NCI-H1694 treated with DMSO at 0.1 percent for 48 hours (cell line): ENCODE measurements around the gene PLAC8L1.

ENCODE experiments used
- DNase-seq: peaks from one replicate; lab custom pipeline; 2025; lab: John Stamatoyannopoulos, UW

Gene PLAC8L1

DNA sequence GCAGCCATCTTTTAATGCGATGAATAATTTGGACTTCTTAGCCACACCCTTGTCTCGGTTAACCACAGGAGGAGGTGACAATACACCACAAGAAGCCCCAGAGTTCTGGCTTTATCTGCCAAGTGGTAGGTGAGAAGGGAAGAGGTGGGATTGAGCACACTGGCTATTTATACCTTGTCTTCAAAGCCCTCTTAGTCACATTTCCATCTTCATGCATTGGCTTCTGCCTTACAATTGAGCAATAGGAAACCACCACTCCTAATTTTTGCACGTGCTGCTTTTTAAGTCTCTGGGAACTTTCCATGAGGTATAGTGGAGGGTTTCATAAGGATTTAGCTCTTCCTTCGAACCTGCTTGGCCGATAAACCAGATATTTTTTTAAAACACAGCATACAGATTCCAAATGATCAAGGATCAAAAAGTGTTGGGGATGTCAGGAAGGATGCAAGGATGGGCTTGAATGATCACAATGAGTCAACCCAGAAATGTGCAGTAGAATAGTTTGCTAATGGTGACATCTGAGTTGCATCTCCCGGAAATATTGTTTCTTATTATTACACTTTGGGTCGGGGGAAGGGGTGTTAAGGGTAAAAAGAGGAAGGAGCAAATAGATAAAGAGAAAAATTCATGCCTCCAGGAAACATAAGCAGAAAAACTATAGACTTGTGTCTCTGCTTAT, 25.5 kb downstream of the PLAC8L1 start:
- DNase-seq, result no peak

DNA sequence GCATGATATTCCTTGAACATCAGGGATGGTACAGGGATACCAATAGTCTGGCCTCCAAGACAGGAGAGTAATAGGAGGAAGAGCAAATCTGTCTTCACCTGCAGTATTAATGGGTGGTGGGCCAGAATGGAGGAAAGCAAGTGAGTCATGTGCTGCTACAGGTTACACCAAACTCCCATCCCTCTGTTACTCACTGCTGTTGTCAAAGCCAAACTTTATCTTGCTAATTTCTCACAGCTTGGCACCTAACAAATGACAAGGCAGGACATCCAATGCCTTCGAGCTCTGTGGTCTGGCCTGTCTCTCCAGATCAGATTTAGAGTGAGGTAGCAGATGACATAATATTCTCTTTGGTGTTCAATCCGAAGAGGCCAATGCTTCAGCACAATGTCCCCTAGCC, 26.8 kb downstream of the PLAC8L1 start:
- no peak for DNase-seq

DNA sequence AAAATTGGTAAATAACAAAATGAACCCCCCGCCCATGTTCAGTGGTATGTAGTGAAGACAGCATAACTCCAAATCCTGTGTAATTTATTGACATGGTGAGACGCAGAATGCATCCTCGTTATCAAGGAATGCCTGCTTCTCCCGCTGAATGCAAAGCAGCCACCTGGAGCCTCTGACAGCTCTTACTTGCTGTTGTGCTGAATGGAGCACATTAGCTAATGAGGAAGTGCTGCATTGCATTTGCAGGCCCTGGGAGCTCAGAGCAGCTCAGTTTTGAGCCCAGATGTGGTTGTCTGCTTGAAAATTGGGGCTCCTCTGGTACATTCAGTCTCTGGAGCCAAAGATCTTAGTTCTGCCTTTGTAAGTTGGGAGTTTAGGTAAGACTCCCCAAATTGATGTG, 28.9 kb downstream of the PLAC8L1 start:
- DNase-seq, result no peak

DNA sequence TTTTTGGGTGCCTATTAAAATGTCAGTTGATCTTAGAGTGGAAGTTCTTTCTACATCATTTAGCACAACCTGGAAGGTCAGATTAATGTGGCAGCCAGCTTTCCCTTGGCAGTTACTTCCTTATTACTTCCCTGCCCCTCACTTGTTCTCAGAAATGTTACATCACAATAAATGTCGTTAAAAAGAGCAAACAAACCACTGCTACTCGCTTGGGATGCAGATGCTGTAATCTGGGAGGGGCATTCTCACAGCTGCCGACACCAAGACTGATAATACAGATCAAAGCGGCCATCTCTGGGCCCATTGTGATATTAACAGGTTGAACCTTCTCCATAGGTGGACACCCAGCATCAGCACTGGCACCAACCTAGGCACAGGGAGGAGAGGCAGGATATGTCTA, 29.3 kb downstream of the PLAC8L1 start:
- no peak for DNase-seq

DNA sequence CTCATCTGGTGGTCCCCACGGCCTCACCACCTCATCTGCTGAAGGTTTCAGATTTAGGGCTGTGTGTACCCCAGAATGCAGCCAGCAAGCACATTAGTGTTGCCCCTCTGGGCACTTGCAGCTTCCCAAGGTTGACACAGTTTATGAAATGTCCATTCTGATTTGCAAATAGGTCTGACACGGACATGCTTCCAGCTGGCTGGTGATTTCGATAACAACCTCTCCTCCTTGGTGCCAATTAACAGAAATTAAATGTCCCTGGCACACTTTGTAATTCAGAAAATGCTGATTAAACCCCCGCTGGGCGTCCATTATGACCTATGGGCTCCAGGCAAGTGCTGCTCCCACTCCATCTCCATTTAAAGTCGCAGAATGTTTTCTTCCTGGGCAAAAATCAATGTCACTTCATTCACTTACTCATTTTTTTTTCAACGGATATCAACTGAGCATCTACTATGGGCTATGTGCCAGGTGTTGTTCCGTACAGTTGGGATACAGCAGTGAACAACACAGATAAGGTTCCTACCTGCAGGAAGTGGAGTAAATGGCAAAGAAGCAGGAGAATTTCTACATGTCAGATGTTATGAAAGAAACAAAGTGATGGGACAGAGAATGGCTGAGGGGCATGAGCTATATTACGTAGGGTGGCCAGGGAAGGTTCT, 32.0 kb downstream of the PLAC8L1 start:
- no peak for DNase-seq

DNA sequence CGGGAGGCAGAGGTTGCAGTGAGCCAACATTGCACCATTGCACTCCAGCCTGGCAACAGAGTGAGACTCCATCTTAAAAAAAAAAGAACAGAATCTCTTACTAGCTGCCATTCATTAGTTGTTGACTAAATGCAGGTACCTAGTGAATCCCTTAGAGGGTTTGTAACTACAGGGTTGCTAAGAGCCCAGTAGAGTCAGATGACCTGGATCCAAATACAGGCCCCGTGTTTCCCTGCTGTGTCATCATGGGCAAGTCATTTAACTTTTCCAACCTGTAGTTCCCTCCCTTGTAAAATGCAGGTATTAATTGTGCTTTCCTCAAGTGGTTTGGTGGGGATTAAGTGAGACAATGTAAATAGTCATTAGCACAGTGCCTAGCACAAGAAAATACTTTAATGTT, 32.8 kb downstream of the PLAC8L1 start:
- DNase-seq, result no peak

DNA sequence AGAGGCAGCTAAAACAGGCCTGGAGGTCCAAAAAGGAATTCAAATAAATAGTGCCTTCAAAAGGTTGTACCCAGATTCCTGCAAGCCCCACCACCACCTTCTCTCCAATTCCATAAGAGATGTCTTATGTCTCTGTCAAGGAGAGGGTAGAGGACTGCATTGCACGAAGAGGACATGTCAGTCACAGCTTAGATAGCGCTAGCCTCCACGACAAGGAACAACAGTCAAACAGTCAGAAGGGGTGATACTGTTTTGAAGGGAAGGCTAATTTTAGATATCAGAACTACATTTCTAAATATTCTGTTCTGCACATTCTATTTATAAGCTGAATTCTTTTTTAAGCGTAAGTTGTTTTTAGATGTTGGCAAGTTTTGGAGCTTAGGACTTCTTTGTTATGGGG, 34.2 kb downstream of the PLAC8L1 start:
- DNase-seq, result no peak

DNA sequence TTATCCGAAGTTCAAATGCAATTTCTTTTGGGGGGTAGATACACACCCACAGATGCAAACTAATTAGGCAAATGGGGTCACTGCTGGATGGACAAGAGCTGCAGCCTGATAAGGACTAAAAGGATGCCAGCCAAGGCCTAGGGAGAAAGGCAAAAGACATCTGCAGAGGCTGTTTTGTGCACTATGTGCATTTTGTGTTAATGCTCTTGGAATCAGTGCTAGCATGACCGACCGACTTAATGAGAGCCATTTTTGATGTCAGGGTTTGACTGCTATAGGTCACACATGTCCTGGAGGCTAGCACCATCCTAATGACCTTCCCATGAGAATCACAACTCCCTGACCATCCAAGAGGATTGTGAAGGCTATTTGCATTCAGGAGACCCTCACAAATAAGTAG, 34.6 kb downstream of the PLAC8L1 start:
- no peak for DNase-seq

DNA sequence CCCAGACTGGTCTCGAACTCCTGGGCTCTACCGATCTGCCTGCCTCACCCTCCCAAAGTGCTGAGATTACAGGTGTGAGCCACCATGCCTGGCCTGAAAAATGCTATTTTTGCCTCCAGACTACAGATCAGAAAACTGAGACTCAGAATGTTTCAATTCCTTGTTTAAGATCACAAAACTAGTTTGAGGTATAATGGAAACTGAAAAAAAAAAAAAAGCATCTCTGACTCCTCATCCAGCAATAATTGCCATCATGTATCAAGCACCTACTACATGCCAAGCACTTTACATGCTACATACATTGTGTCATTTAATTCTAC, 35.6 kb downstream of the PLAC8L1 start:
- DNase-seq, result no peak

DNA sequence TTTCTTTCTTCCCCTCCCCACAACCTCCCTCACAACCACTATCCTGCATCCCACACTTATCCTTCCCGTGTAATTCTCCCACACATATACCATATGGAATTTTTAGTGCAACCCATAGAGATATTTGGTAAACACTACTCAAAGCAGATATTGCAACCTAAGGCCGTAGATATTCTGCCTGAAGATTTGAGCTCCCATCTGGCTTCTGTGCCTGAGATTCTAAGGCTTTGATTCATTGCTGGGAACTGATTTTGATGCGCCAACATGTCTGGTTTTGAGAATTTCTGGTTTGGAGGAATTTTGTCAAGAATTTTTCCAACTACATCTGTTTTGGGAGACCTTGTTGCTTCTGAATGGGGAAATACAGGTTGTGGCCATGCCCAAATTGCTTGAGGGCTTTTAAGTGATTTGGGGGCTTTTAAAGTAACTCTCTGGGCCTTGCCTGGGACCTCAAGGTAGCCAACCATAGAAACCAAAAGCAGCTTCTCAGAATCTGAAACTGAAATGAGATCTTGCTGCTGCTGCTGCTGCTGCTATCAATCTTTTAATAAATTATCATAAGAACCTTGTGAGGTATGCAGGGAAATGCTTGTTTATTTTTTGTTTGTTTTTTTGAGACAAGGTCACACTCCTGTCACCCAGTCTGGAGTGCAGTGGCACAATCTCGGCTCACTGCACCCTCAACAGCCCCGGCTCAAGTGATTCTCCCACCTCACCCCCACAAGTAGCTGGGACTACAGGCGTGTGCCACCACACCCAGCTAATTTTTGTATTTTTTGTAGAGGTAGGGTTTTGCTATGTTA, 36.2 kb downstream of the PLAC8L1 start:
- DNase-seq, result no peak

DNA sequence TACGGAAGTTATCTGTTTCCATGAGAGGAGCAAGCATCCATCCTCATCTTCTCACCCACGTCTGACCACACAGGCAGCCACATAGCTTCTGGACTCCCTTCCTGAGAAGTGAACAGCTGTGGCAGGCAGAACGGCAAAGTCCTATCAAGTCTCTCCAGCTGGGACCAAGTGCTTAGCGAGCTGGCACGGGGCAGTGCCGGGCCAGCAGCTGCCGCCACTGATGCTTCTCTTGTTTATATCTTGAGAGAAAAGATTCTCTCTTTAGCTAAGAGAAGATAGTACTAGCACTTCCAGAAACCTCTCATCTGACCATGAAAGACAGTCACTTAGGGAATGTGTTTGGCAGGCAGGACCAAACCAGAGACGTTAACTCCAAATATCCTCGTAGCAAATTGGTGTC, 37.2 kb downstream of the PLAC8L1 start:
- DNase-seq, result no peak

DNA sequence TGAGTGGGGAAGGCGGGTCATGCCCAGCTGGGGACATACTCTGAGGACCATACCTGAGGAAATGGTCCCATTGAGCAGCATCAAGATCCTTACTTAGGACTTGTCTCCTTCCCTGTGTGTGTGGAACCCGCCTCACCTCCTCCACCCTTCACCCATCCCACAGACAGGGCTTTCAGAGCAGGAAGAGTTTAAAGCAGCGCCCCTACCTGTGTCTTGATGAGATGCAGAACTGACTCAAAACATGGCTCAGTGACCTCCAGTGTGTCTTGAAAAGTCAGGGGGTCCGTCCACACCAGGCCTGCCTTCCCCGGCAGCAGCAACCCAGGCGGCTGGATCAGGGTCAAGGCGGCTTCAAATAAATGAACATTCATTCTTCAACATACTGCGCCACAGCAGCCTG, 38.4 kb downstream of the PLAC8L1 start:
- DNase-seq, result no peak

DNA sequence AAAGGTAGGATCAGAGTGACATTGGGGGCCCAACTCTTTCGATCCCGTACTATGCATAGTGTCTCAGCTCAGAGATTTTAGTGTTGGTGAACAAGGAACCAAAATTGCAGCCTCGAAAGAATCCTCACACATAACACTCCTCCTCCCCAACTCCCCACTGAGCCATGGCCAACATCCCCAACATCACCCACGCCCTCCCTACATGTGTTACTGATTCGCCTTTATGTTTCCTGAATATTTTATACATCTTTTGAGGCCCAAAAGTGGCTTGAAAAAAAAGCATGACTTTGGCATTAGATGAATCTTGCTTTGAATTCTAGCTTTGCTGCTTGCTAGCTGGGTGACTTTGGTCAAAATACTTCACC, 45.2 kb downstream of the PLAC8L1 start:
- no peak for DNase-seq

DNA sequence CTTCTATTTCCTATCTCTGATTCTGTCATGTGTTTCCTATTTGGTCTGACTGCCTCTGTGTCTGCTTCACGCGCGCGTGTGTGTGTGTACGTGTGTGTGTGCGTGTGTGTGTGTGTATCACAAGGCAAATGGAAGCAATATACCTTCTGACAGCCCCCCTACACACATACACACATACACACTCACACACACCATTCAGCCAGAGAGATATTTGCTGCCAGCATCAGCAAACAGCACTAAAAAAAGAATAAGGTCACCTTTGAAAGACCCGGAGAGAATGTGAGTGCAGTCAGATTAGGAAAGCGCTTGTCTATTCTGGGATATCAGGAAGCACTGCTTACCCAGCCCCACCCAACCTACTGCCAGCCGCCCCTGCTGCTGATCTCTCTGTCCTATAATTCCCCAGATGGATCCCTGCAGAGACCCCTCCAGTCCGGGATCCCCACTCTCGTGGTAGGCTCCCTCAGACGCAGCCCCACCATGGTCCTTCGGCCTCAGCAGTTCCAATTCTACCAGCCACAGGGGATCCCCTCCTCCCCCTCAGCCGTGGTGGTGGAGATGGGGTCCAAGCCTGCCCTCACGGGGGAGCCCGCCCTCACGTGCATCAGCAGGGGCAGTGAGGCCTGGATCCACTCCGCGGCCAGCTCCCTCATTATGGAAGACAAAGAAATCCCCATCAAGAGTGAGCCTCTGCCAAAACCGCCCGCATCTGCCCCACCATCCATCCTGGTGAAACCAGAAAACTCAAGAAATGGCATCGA, 45.7 kb downstream of the PLAC8L1 start:
- DNase-seq, result no peak

DNA sequence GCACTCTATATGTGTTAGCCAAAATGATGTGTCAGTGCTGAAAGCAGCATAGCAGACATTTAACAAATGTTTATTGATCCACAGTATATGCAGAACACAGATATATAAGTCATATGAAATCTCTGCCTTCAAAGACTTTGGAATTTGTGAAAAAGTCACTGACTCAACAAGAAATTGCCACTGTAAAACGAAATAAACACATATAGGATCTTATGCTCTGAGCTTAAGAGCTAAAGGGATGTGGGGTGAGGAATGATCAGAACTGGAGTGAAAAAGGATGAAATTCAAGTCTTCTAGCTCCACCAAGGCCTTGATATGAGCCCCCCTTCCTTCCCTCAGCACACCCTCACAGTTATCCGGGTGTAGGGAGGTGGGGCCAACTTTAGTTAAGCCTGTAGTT, 49.9 kb downstream of the PLAC8L1 start:
- DNase-seq, result no peak

DNA sequence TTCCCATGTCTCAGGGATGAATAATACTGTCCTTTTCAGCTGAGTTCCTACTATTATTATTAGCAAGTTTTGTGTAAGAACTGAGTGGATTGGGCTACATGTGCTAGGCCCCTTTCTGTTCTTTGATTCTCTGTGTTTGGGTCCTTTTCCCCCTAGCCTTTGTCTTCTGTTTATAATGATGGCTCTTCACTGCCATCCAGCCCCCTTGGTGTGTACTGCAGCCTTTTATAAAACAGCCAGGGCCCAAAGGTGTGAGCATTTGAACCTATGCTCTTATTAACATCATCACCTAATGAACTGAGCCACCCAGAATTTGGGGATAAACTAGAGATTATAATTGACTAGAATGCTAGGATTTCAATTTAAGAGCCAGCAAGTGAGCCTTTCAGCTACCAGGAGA, 52.6 kb downstream of the PLAC8L1 start:
- DNase-seq, result no peak

DNA sequence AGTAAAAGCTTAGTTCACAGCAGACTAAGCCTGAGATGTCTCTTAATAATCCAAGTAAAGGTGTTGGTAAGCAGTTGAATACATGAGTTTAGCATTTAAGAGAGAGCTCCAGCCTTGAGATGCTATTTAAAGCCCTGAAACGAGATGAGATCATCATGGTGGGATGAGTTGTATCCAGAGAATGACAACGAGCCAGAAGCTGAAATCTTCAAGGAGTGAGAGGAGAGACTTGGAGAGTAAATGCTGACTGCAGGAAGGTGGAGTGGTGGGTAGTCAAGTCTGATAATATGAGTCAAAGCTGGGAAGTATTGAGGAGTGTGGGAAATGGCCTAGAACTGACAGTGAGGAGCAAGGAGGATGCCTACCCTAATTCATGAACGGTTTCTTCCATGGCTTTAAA, 53.7 kb downstream of the PLAC8L1 start:
- DNase-seq, result no peak

DNA sequence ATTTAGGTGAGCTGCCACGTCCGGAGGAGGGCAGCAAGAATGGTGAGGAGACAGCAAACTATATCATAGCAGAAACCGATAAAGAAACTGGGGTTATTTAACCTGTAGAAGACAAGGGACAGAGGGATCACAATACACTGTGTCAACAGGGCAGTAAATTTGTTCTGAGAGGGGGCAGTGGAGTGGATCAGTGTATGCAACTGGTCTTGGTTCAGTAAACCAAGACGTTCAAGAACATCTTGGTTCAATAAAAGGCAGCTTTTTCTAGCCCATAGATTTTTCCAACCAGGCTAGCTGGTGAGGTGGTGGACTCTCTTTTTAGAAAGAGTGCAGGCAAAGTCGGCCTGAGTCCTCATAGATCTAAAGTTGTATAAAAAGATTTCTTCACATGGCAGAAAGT, 55.3 kb downstream of the PLAC8L1 start:
- DNase-seq, result no peak

DNA sequence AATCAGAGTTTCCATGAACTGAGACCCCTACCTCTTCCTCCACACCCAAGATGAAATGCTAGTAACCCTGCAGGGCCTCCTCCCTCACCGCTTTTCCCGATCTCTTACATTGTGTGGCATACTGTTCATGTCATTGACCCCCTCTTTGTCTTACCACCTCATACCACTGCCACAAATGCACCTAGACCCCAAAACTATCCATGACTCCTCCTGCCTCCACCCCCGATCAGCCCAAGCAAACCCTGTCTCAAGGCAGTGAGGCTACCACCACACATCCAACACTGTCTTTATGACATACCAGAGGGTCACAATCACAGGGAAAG, 55.7 kb downstream of the PLAC8L1 start:
- DNase-seq, result no peak

DNA sequence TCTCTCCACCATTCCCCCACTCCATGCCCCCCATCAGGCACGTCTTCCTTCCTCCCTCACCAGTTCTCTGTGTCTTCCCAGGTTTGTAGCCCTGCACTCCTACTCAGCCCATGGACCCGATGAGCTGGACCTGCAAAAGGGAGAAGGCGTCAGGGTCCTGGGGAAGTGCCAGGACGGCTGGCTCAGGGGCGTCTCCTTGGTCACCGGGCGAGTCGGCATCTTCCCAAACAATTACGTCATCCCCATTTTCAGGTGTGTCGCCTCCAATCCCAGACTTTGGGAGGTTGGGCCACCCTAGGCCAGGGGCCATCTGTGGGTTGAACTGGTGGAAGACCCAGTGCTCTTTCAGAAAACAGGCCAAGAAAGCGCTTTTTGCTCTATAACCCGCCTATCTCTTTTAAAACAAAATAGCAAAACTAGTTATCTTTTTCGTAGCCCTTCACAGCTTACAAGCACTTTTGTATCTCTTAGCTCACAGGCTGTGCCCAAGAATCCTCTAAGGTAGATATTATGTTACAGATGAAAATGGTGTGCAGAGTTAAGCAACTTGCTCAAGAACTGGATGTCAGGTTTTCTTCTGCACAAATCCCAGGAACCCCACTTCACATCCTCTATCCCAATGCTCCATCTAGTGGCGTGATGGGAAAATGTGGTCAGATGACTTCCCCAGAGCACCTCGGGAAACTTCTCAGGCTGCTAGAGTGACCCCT, 56.2 kb downstream of the PLAC8L1 start:
- DNase-seq, result peak; percentile 42

DNA sequence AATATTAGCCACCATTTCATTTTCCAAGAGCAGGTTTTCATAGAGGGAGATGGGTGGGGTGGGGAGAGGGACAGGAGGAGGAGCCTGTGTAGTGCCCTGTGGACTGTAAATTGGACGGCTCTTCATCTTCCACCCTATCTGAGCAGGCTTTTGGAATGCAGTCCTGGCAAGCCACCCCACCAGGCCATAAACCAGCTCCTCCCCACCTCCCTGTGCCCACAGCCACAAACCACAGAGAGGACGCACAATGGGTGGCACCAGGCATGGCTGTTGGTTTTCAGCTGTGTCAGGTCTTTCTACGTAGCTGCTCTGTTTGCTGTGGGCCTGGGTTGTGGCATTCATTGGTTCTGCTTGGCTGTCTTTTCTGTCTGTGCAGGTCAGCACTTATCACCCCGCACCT, 58.0 kb downstream of the PLAC8L1 start:
- DNase-seq, result no peak

DNA sequence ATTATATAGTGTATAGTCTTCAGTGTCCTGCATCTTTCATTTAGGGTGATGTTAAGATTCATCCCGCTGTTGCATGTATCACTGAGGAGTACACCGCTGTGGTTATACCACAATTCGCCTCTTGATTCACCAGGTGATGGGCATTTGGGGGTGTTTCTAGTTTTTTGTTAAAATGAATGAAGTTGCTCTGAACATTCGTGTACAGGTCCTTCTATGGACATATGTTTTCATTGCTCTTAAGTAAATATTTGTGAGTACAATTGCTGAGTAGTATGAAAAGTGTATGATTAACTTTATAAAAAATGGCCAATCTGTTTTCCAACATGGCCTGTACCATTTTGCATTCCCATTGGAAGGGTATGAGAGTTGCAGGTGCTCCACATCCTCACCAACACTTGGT, 61.7 kb downstream of the PLAC8L1 start:
- no peak for DNase-seq
